ENCODE results near the gene MGAT4A. TPM values are rescaled to one million over a fixed set of nuclear protein-coding genes. Genes with fewer than 3 reads are reported as not detected.

Gene MGAT4A
- total and polyA plus RNA-seq, 9 of the 15 experiments (the other 6 are each of a cell fraction or from before 2014, with no cell fraction given), result 0.03 to 0.53 (median 0.18) TPM; not detected in 2

DNA sequence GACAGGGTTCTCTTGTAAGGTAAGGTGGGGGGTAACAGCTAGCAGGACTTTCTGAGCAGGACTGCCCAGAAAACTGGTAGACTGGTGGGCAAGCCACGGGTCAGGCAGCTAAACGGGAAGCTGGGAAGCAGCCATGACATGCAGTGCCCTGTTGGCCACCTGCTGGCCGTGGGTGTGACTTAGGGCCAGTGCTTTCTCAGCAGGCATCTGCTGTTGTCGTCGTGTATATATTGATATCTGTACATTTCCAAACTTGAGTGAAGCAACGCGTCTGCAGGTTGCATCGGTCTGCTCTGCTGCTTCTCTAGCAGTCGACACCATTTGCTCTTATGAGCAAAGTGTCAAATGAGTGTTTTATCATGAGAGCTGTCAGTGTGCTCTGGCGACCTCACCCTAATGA lies 153.6 kb downstream of the MGAT4A start:
- FAIRE-seq (no peak), ATAC-seq (no peak), DNase-seq (ENCODE audit: extremely low read depth in 1 of 4, low spot score in 3 of 4) (no peak)
- Histone ChIP-seq H3K9me3 (replicated peaks; ENCODE audit: control insufficient read depth, insufficient read depth, low read depth, low read length) (no peaks in the 10 kb centered on the region), H2AFZ (ENCODE audit: low read depth, low read length) (no peak overlapping the region), H3K9me1 (ENCODE audit: control insufficient read depth, insufficient read depth, low read length) (no peaks in the 10 kb centered on the region), H3K4me3 (no peak overlapping the region), H3K27me3 (ENCODE audit: control insufficient read depth in 2 of 2, insufficient read depth in 2 of 2, low read length in 2 of 2) (no peaks in the 10 kb centered on the region), H3K4me1 (replicated peaks in 1 of 2; ENCODE audit: control insufficient read depth in 2 of 2, insufficient read depth in 2 of 2, low read length in 2 of 2) (no peaks in the 10 kb centered on the region), H3K9ac (ENCODE audit: insufficient read depth in 1 of 2, low read depth in 2 of 2, low read length in 2 of 2) (peak overlapping the region in 1 of 2 experiments; percentile 41; a peak in 1 of 4 replicates), H3K4me2 (ENCODE audit: insufficient read depth, low read length) (no peak overlapping the region), H3K27ac (ENCODE audit: extremely low read depth, low read depth, low read length) (no peak overlapping the region), H3K79me2 (ENCODE audit: control insufficient read depth, insufficient read depth, low read length) (no peaks in the 10 kb centered on the region), H4K20me1 (replicated peaks; ENCODE audit: control insufficient read depth, insufficient read depth, low read length) (no peaks in the 10 kb centered on the region), H3K36me3 (ENCODE audit: control insufficient read depth, insufficient read depth, low read length) (peaks cover 23% of the 10 kb centered on the region; the same call in 2 of the 3 replicates)
- POLR2A ChIA-PET, result no interaction called here
- BruUV-seq (replicated peaks), result no TSS peak
- no peak for TF ChIP-seq ZKSCAN8 (CRISPR knock-in tag; IDR thresholded peaks at IDR 0.05)
- no peak for TF ChIP-seq HLTF (IDR thresholded peaks at IDR 0.05)
- TF ChIP-seq, protein P1, sequence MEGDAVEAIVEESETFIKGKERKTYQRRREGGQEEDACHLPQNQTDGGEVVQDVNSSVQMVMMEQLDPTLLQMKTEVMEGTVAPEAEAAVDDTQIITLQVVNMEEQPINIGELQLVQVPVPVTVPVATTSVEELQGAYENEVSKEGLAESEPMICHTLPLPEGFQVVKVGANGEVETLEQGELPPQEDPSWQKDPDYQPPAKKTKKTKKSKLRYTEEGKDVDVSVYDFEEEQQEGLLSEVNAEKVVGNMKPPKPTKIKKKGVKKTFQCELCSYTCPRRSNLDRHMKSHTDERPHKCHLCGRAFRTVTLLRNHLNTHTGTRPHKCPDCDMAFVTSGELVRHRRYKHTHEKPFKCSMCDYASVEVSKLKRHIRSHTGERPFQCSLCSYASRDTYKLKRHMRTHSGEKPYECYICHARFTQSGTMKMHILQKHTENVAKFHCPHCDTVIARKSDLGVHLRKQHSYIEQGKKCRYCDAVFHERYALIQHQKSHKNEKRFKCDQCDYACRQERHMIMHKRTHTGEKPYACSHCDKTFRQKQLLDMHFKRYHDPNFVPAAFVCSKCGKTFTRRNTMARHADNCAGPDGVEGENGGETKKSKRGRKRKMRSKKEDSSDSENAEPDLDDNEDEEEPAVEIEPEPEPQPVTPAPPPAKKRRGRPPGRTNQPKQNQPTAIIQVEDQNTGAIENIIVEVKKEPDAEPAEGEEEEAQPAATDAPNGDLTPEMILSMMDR (IDR thresholded peaks at IDR 0.05 in 2 of 3, conservative IDR thresholded peaks at IDR 0.05 in 1 of 3; ENCODE audit: insufficient read depth in 2 of 3, low read depth in 1 of 3, low read length in 3 of 3), result peak in 2 of 3 experiments; percentile 4 to 29; a peak in 1 of 6 replicates
- no peak for TF ChIP-seq EP400 (IDR thresholded peaks at IDR 0.05)
- no peak for TF ChIP-seq ZNF311 (CRISPR knock-in tag; IDR thresholded peaks at IDR 0.05)
- TF ChIP-seq ZNF76 (CRISPR knock-in tag; IDR thresholded peaks at IDR 0.05; ENCODE audit: borderline replicate concordance), result no peak
- TF ChIP-seq, protein P2, sequence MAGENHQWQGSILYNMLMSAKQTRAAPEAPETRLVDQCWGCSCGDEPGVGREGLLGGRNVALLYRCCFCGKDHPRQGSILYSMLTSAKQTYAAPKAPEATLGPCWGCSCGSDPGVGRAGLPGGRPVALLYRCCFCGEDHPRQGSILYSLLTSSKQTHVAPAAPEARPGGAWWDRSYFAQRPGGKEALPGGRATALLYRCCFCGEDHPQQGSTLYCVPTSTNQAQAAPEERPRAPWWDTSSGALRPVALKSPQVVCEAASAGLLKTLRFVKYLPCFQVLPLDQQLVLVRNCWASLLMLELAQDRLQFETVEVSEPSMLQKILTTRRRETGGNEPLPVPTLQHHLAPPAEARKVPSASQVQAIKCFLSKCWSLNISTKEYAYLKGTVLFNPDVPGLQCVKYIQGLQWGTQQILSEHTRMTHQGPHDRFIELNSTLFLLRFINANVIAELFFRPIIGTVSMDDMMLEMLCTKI (IDR thresholded peaks at IDR 0.05; ENCODE audit: partially characterized antibody), result no peak
- CTCF ChIA-PET (ENCODE audit: low intra/inter-chr PET ratio), result no interaction called here
- intact Hi-C loops (cut with micrococcal nuclease) (no loop called here), in situ Hi-C loops (cut with MboI) (no loop called here)
- 65% methylated on average over 10 of the region's 10 CpGs for WGBS (ENCODE audit: insufficient coverage, low coverage, missing lambda C conversion rate)

Measured in K562 (cell line).